Endothelial cell of umbilical vein (primary cell): ENCODE measurements around the gene MAP3K19. TPM values are rescaled to one million over a fixed set of nuclear protein-coding genes. Genes with fewer than 3 reads are reported as not detected.
"Not testable (repeated sequence)": the region's sequence is repeated elsewhere in the genome, so short reads cannot be mapped to it uniquely, and the experiment has no call there.

ENCODE experiments used
- BruUV-seq: library from RNA; stranded (reverse); fragments of 400-500 nt; replicated peaks from 2 replicates; lab custom pipeline; 2021; lab: Mats Ljungman, UMichigan
- CTCF ChIA-PET: fragments of 300-600, 350-600 bp; sonication (Branson Sonifier 250); formaldehyde crosslinking; loops from one replicate; lab custom pipeline; 2021; ENCODE audit warnings: antibody characterized with exemption, inconsistent platforms; lab: Charles Lee
- POLR2A ChIA-PET: fragments of 300-600, 350-600 bp; sonication (Branson Sonifier 250); formaldehyde crosslinking; loops from one replicate; lab custom pipeline; 2021; ENCODE audit warnings: antibody characterized with exemption, inconsistent platforms; lab: Charles Lee
- DNase-seq: peaks from one replicate; pipeline ENCODE4 v3.0.0-alpha.2; 2011; ENCODE audit warnings: low read depth, low spot score
- FAIRE-seq: peaks from 2 replicates; lab custom pipeline; 2011; peaks lifted over from hg19 to GRCh38; lab: Jason Lieb, UNC
- H2AFZ ChIP-seq: 2 replicates; pipeline ENCODE4 v1.6.0; 2012; ENCODE audit warnings: low read depth, low read length, control low read depth, inconsistent platforms
- H3K27ac ChIP-seq: 2 replicates; pipeline ENCODE4 v1.5.1; 2011; ENCODE audit warnings: low read depth, mild to moderate bottlenecking, control low read depth, low read length, moderate library complexity; ENCODE audit not compliant: insufficient read depth
- H3K27me3 ChIP-seq, 2 experiments: 2 replicates each; pipeline versions ENCODE4 v1.6.0 to v1.6.1; 2011; ENCODE audit warnings: low read length in 2 of 2, mixed read lengths in 1 of 2; ENCODE audit not compliant: control insufficient read depth in 2 of 2, insufficient read depth in 2 of 2
- H3K36me3 ChIP-seq, 2 experiments: 2 replicates in 1 of 2; 3 replicates in 1 of 2; pipeline ENCODE4 v1.5.1; 2011; ENCODE audit warnings: low read length in 2 of 2, mild to moderate bottlenecking in 1 of 2, moderate library complexity in 1 of 2; ENCODE audit not compliant: control insufficient read depth in 2 of 2, insufficient read depth in 2 of 2; ENCODE audit errors: extremely low read depth in 1 of 2
- H3K4me1 ChIP-seq: 3 replicates; pipeline ENCODE4 v1.5.1; 2011; ENCODE audit warnings: mild to moderate bottlenecking, low read length; ENCODE audit not compliant: control insufficient read depth, insufficient read depth; ENCODE audit errors: extremely low read depth
- H3K4me2 ChIP-seq: 2 replicates; pipeline ENCODE4 v1.6.1; 2011; ENCODE audit warnings: low read length, control low read depth, mixed read lengths; ENCODE audit not compliant: insufficient read depth
- H3K4me3 ChIP-seq, 3 experiments: fragments of 200-600 bp in 1 of 3; sonication (generic), shearing (Covaris generic) in 1 of 3; replicated peaks in 1 of 3; 2 replicates each; pipeline ENCODE4 v1.5.1; 2011 to 2016; ENCODE audit warnings: control low read depth in 3 of 3, low read length in 3 of 3, mild to moderate bottlenecking in 2 of 3, inconsistent platforms in 1 of 3, low read depth in 1 of 3, moderate library complexity in 1 of 3; ENCODE audit not compliant: insufficient read depth in 1 of 3
- H3K79me2 ChIP-seq: 2 replicates; pipeline ENCODE4 v1.6.0; 2012; ENCODE audit warnings: low read length, inconsistent platforms; ENCODE audit not compliant: control insufficient read depth, insufficient read depth
- H3K9ac ChIP-seq: replicated peaks from 2 replicates; pipeline ENCODE3; 2011; ENCODE audit warnings: low read length, control low read depth; ENCODE audit not compliant: insufficient read depth; ENCODE audit errors: extremely low read depth
- H3K9me1 ChIP-seq: replicated peaks from 3 replicates; pipeline ENCODE4 v1.6.0; 2011; ENCODE audit warnings: mild to moderate bottlenecking, low read length; ENCODE audit not compliant: control insufficient read depth, insufficient read depth; ENCODE audit errors: extremely low read depth
- H3K9me3 ChIP-seq: replicated peaks from 2 replicates; pipeline ENCODE4 v1.5.1; 2012; ENCODE audit warnings: low read length, inconsistent platforms; ENCODE audit not compliant: control insufficient read depth, insufficient read depth
- H4K20me1 ChIP-seq: replicated peaks from 2 replicates; pipeline ENCODE3; 2011; ENCODE audit warnings: mild to moderate bottlenecking, low read length; ENCODE audit not compliant: control insufficient read depth, insufficient read depth; ENCODE audit errors: extremely low read depth
- CTCF ChIP-seq, 2 donors: IDR thresholded peaks; 1 replicate in 1 of 2; 2 replicates in 1 of 2; pipeline ENCODE4 v1.5.1; 2011; ENCODE audit warnings: low read length in 2 of 2, mild to moderate bottlenecking in 2 of 2, moderate library complexity in 2 of 2, control low read depth in 1 of 2, inconsistent platforms in 1 of 2, low read depth in 1 of 2; ENCODE audit not compliant: insufficient read depth in 1 of 2; ENCODE audit errors: extremely low read depth in 1 of 2
- EZH2 ChIP-seq: IDR thresholded peaks from 2 replicates; pipeline ENCODE4 v1.6.1; 2012; ENCODE audit warnings: borderline replicate concordance, low read depth, mild to moderate bottlenecking, moderate library complexity, low read length, inconsistent platforms; ENCODE audit not compliant: severe bottlenecking
- FOS ChIP-seq: IDR thresholded peaks from 2 replicates; pipeline ENCODE4 v1.6.1; 2011; ENCODE audit warnings: mild to moderate bottlenecking, low read length, moderate library complexity, borderline replicate concordance; ENCODE audit not compliant: insufficient read depth
- GATA2 ChIP-seq: IDR thresholded peaks from 2 replicates; pipeline ENCODE4 v1.7.0; 2011; ENCODE audit warnings: low read depth, mild to moderate bottlenecking, moderate library complexity, mixed read lengths, low read length; ENCODE audit not compliant: insufficient read length, insufficient read depth
- JUN ChIP-seq: IDR thresholded peaks from 2 replicates; pipeline ENCODE4 v1.6.1; 2011; ENCODE audit warnings: borderline replicate concordance, low read depth; ENCODE audit not compliant: insufficient read length, insufficient read depth
- MAX ChIP-seq: IDR thresholded peaks from 2 replicates; pipeline ENCODE4 v1.6.1; 2011; ENCODE audit not compliant: insufficient read depth, insufficient read length
- MYC ChIP-seq: IDR thresholded peaks from one replicate; pipeline ENCODE4 v1.6.1; 2011; ENCODE audit warnings: mild to moderate bottlenecking, low read depth, low read length
- POLR2A ChIP-seq: IDR thresholded peaks from 2 replicates; pipeline ENCODE4 v1.6.1; 2012; ENCODE audit warnings: low read depth, mild to moderate bottlenecking, control low read depth, low read length
- POLR2AphosphoS5 ChIP-seq: IDR thresholded peaks from 2 replicates; pipeline ENCODE4 v1.6.1; 2012; ENCODE audit warnings: low read depth, mild to moderate bottlenecking, control low read depth, low read length, moderate library complexity; ENCODE audit not compliant: insufficient read depth
- dilution Hi-C: fragments of 300-500 bp; cut with MboI; formaldehyde crosslinking; loops from one replicate; pipeline ENCODE4 v1.15.0; 2019; ENCODE audit warnings: low sequenced_read_pairs; ENCODE audit not compliant: extremely low pct_ligation_motif_present
- intact Hi-C: fragments of 100-400 bp; cut with micrococcal nuclease; formaldehyde crosslinking; loops from one replicate; pipeline ENCODE4 v1.10.0; 2022
- polyA plus RNA-seq, 4 experiments: library from polyadenylated mRNA; depleted of rRNA in 3 of 4; stranded (reverse) in 3 of 4; unstranded in 1 of 4; fragments of >200 nt; gene quantifications; 2 replicates each; pipeline versions ENCODE4 v1.2.1 to v1.2.3, GENCODE V29; 2011 to 2012; ENCODE audit warnings: missing spikeins in 1 of 4
- total RNA-seq: library from RNA; stranded (reverse); gene quantifications from 2 replicates; pipeline ENCODE4 v1.2.3, GENCODE V29; 2021

The MAP3K19 gene
- total and polyA plus RNA-seq, 2 donors (not counting 3 experiments of a cell fraction or from before 2014, with no cell fraction given): not detected

- Histone ChIP-seq H3K36me3 (no peaks in the 10 kb centered on the region), H3K4me3 (no peak overlapping the region), H3K9ac (no peak overlapping the region), H3K79me2 (no peaks in the 10 kb centered on the region), H3K27me3 (peaks cover 0 to under 1% of the 10 kb centered on the region in 2 experiments), H3K4me1 (peaks cover 4% of the 10 kb centered on the region), H2AFZ (no peak overlapping the region), H3K9me3 (no peaks in the 10 kb centered on the region), H3K4me2 (no peak overlapping the region), H3K9me1 (no peaks in the 10 kb centered on the region), H3K27ac (no peak overlapping the region), H4K20me1 (no peaks in the 10 kb centered on the region)
- BruUV-seq: no TSS peak
- dilution Hi-C loops (no loop called here), intact Hi-C loops (no loop called here)
- DNase-seq (no peak), FAIRE-seq (no peak)
- POLR2A ChIA-PET: no interaction called here
- CTCF ChIA-PET: no interaction called here
- TF ChIP-seq MYC (no peak), JUN (no peak), POLR2AphosphoS5 (no peak), FOS (no peak), MAX (no peak), EZH2 (no peak), GATA2 (no peak), POLR2A (no peak), CTCF (IDR thresholded peaks at IDR 0.05; ENCODE audit: extremely low read depth in 1 of 2, insufficient read depth in 1 of 2, low read depth in 1 of 2, low read length in 2 of 2) (no peak)
Observed at GRCh38 chr2:134973241-134974138, 73.8 kb downstream of the MAP3K19 start.

GRCh38 chr2:134967166-134967565 lies 80.1 kb downstream of the MAP3K19 start:
- DNase-seq (peak; percentile 80), FAIRE-seq (peak; percentile 18)
- H3K4me1 ChIP-seq, H3K9me3 ChIP-seq, H4K20me1 ChIP-seq, H3K9ac ChIP-seq, intact Hi-C loops, H3K4me2 ChIP-seq, CTCF ChIA-PET, H3K9me1 ChIP-seq, H3K79me2 ChIP-seq, BruUV-seq, H3K36me3 ChIP-seq, H3K27ac ChIP-seq, POLR2A ChIA-PET, H3K27me3 ChIP-seq, H3K4me3 ChIP-seq, dilution Hi-C loops: not testable (repeated sequence)
- peak overlapping the region; percentile 34 for H2AFZ ChIP-seq
